ENCODE measurements around the gene CNGA3. TPM values are rescaled to one million over a fixed set of nuclear protein-coding genes. Genes with fewer than 3 reads are reported as not detected.

The CNGA3 gene
- total and polyA plus RNA-seq, 12 donors: 0.11 to 0.16 TPM; not detected in 10

DNA sequence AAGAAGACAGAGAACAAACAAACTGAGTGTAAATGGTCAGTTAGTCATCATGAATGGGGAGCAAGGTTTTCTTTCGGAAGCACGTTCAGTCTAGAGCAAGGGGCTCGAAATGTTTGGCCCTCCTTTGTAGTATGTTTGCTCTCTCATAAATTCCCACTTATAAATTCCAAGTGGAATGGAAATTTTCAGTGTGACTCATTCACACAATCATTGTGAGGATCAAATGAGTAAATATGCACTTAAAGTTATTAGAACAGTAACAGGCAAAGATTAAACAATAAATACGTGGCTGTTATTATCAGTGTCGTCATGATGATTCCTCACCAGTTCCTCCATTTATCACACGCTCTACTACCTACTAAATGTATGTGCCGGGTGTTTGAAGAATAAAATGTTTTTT, 10.5 kb downstream of the CNGA3 start:
- Histone ChIP-seq H3K4me1 (no peaks in the 10 kb centered on the region), H3K27me3 (peaks cover 0 to 41% (median 7%) of the 10 kb centered on the region in 7 donors), H3K4me3 (no peak overlapping the region), H3K9me3 (peaks cover 0 to 10% (median 0%) of the 10 kb centered on the region in 11 donors), H3K27ac (no peak overlapping the region), H3K36me3 (no peaks in the 10 kb centered on the region)
- no peak for TF ChIP-seq CTCF (IDR thresholded peaks at IDR 0.05)
- DNase-seq (no peak), ATAC-seq (no peak)
- 87 to 88% methylated on average over 7 of the region's 7 CpGs for WGBS, 2 donors
- intact Hi-C loops (cut with DNase I): no loop called here

GRCh38 chr2:98357849-98358248, 11.6 kb downstream of the CNGA3 start:
- peaks cover 0 to 30% (median under 1%) of the 10 kb centered on the region in 7 donors for H3K27me3 ChIP-seq
- intact Hi-C loops (cut with DNase I): no loop called here
- TF ChIP-seq CTCF (IDR thresholded peaks at IDR 0.05): no peak
- no peak overlapping the region for H3K4me3 ChIP-seq
- H3K27ac ChIP-seq: no peak overlapping the region
- DNase-seq (no peak), ATAC-seq (no peak)
- no peaks in the 10 kb centered on the region for H3K36me3 ChIP-seq
- peaks cover 0 to 10% (median 0%) of the 10 kb centered on the region in 11 donors for H3K9me3 ChIP-seq
- no peaks in the 10 kb centered on the region for H3K4me1 ChIP-seq
- WGBS, 2 donors: 38 to 47% methylated on average over 3 of the region's 3 CpGs

GRCh38 chr2:98359986-98360385, 13.7 kb downstream of the CNGA3 start:
- no peaks in the 10 kb centered on the region for H3K36me3 ChIP-seq
- TF ChIP-seq CTCF (IDR thresholded peaks at IDR 0.05): no peak
- peaks cover 0 to 11% (median 0%) of the 10 kb centered on the region in 11 donors for H3K9me3 ChIP-seq
- DNase-seq: no peak
- H3K27me3 ChIP-seq: peaks cover 0 to 19% (median 0%) of the 10 kb centered on the region in 7 donors
- H3K27ac ChIP-seq: no peak overlapping the region
- no peak for ATAC-seq
- intact Hi-C loops (cut with DNase I): no loop called here
- 68 to 93% methylated on average over 1 of the region's 1 CpG for WGBS, 2 donors
- no peak overlapping the region for H3K4me3 ChIP-seq
- H3K4me1 ChIP-seq: no peaks in the 10 kb centered on the region

DNA sequence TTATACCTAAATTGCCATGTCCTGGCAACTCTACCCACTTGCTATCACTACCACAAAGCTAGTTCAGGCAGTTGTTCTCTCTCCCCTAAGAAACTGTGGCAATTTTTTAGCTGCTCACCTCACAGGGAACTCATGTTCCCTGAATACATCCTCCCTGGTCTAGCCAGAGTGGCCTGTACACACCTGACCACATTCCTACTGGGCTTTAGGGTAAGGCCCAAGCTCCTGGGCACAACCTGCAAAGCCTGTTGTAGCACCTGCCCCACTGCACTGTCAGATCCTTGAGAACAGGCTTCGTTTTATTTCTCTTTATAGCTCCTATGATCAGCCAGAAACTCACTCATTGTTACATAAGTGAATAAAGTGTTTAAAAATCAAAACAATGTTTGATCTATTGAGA, 21.5 kb downstream of the CNGA3 start:
- no peak for ATAC-seq
- peaks cover 0 to 18% (median 5%) of the 10 kb centered on the region in 11 donors for H3K9me3 ChIP-seq
- no peak overlapping the region for H3K4me3 ChIP-seq
- DNase-seq: no peak
- H3K27ac ChIP-seq: no peak overlapping the region
- peaks cover 0 to 15% (median 4%) of the 10 kb centered on the region in 7 donors for H3K27me3 ChIP-seq
- no peaks in the 10 kb centered on the region for H3K36me3 ChIP-seq
- intact Hi-C loops (cut with DNase I): no loop called here
- no peaks in the 10 kb centered on the region for H3K4me1 ChIP-seq
- 47 to 49% methylated on average over 1 of the region's 1 CpG for WGBS, 2 donors
- TF ChIP-seq CTCF (IDR thresholded peaks at IDR 0.05): no peak
